GM21447 (cell line): ENCODE measurements around the gene ITGA11.

Experiments
- ATAC-seq: cut with Tn5 transposase; IDR thresholded peaks from one replicate; pipeline ENCODE4 v1.9.1; 2021; ENCODE audit not compliant: unreplicated experiment

ITGA11 gene

GRCh38 chr15:68376447-68377060, 55.4 kb downstream of the ITGA11 start:
- ATAC-seq = no peak

- no peak for ATAC-seq
Observed at GRCh38 chr15:68375716-68376220, 56.2 kb downstream of the ITGA11 start.

GRCh38 chr15:68375191-68375631, 56.8 kb downstream of the ITGA11 start:
- ATAC-seq = no peak

GRCh38 chr15:68374168-68374745, 57.7 kb downstream of the ITGA11 start:
- ATAC-seq = no peak

- no peak for ATAC-seq
Observed at GRCh38 chr15:68373028-68373427, 58.9 kb downstream of the ITGA11 start.

GRCh38 chr15:68372291-68372811, 59.6 kb downstream of the ITGA11 start:
- no peak for ATAC-seq

GRCh38 chr15:68371851-68372250, 60.1 kb downstream of the ITGA11 start:
- no peak for ATAC-seq

GRCh38 chr15:68371160-68371559, 60.8 kb downstream of the ITGA11 start:
- ATAC-seq = no peak

GRCh38 chr15:68370768-68371151, 61.2 kb downstream of the ITGA11 start:
- ATAC-seq = no peak

- no peak for ATAC-seq
Observed at GRCh38 chr15:68369931-68370767, 61.8 kb downstream of the ITGA11 start.

- ATAC-seq = no peak
Observed at GRCh38 chr15:68368731-68369435, 63.1 kb downstream of the ITGA11 start.

- ATAC-seq = no peak
Observed at GRCh38 chr15:68367992-68368391, 64.0 kb downstream of the ITGA11 start.

- no peak for ATAC-seq
Observed at GRCh38 chr15:68367226-68367625, 64.7 kb downstream of the ITGA11 start.

- ATAC-seq = no peak
Observed at GRCh38 chr15:68366314-68366713, 65.6 kb downstream of the ITGA11 start.

- no peak for ATAC-seq
Observed at GRCh38 chr15:68365770-68366169, 66.2 kb downstream of the ITGA11 start.

- no peak for ATAC-seq
Observed at GRCh38 chr15:68365140-68365745, 66.7 kb downstream of the ITGA11 start.

GRCh38 chr15:68364660-68365035, 67.3 kb downstream of the ITGA11 start:
- ATAC-seq = no peak

- no peak for ATAC-seq
Observed at GRCh38 chr15:68364028-68364659, 67.8 kb downstream of the ITGA11 start.

- no peak for ATAC-seq
Observed at GRCh38 chr15:68363353-68363752, 68.6 kb downstream of the ITGA11 start.

GRCh38 chr15:68362537-68363126, 69.3 kb downstream of the ITGA11 start:
- ATAC-seq = no peak
